ENCODE data around the gene SRGAP1. TPM values are rescaled to one million over a fixed set of nuclear protein-coding genes. Genes with fewer than 3 reads are reported as not detected.

The SRGAP1 gene
- total and polyA plus RNA-seq, 2 of the 13 experiments (the other 11 are each of a cell fraction or from before 2014, with no cell fraction given): 1.6 to 3.4 TPM

GRCh38 chr12:63906876-63907275 is 62.4 kb downstream of the SRGAP1 start (continued):
- no peak for TF ChIP-seq ZNF790 (CRISPR knock-in tag; IDR thresholded peaks at IDR 0.05; ENCODE audit: borderline replicate concordance)

GRCh38 chr12:63907561-63907960 is 63.1 kb downstream of the SRGAP1 start:
- no peaks in the 10 kb centered on the region for H3K36me3 ChIP-seq (replicated peaks in 1 of 2; ENCODE audit: control insufficient read depth in 1 of 2, insufficient read depth in 2 of 2, low read length in 2 of 2)
- intact Hi-C loops (cut with micrococcal nuclease; ENCODE audit: unreplicated experiment) (no loop called here), in situ Hi-C loops (cut with HindIII; ENCODE audit: extremely low pct_ligation_motif_present, low pct_unique_long_range_greater_than_20kb) (no loop called here)
- H3K9me3 ChIP-seq (ENCODE audit: low read length): no peaks in the 10 kb centered on the region
- no peak overlapping the region for H3K4me3 ChIP-seq (replicated peaks in 1 of 3; ENCODE audit: insufficient read depth in 1 of 3, low read depth in 2 of 3, low read length in 3 of 3)
- ChIA-PET CTCF (ENCODE audit: low intra/inter-chr PET ratio, low total read pairs) (no interaction called here), POLR2A (no interaction called here)
- no peak for FAIRE-seq
- peaks cover 3% of the 10 kb centered on the region for H3K79me2 ChIP-seq (ENCODE audit: insufficient read depth, low read length)
- 92% methylated on average over 2 of the region's 2 CpGs for WGBS (ENCODE audit: low lambda C conversion rate)
- no peaks in the 10 kb centered on the region for H4K20me1 ChIP-seq (ENCODE audit: insufficient read depth, low read length)
- no peaks in the 10 kb centered on the region for H3K27me3 ChIP-seq (ENCODE audit: control insufficient read depth in 1 of 2, insufficient read depth in 2 of 2, low read length in 2 of 2)
- no peak overlapping the region for H3K4me2 ChIP-seq (ENCODE audit: low read depth, low read length)
- H3K27ac ChIP-seq (ENCODE audit: extremely low read length, insufficient read depth, low read length): no peak overlapping the region
- no peaks in the 10 kb centered on the region for H3K4me1 ChIP-seq (ENCODE audit: insufficient read depth, low read length)
- DNase-seq (ENCODE audit: low spot score): no peak
- ATAC-seq: no peak
- no peak overlapping the region for H3K9ac ChIP-seq (ENCODE audit: insufficient read depth, low read depth, low read length)
- BruUV-seq (replicated peaks): no TSS peak
- no peak overlapping the region for H2AFZ ChIP-seq (ENCODE audit: low read length)
- no peak for TF ChIP-seq ZBTB49 (CRISPR knock-in tag; IDR thresholded peaks at IDR 0.05; ENCODE audit: borderline replicate concordance)
- TF ChIP-seq KLF16 (CRISPR knock-in tag; IDR thresholded peaks at IDR 0.05): no peak
- TF ChIP-seq HDAC1 (CRISPR knock-in tag; IDR thresholded peaks at IDR 0.05): no peak
- no peak for TF ChIP-seq REST (IDR thresholded peaks at IDR 0.05; ENCODE audit: borderline replicate concordance in 1 of 2, low read depth in 1 of 2, low read length in 2 of 2)
- no peak for TF ChIP-seq U2AF1 (optimal IDR thresholded peaks at IDR 0.05; ENCODE audit: low read depth, low read length)
- TF ChIP-seq LRRFIP1 (CRISPR knock-in tag; conservative IDR thresholded peaks at IDR 0.05): no peak
- TF ChIP-seq KDM1A (CRISPR knock-in tag; IDR thresholded peaks at IDR 0.05): no peak
- TF ChIP-seq ZNF850 (CRISPR knock-in tag; conservative IDR thresholded peaks at IDR 0.05): no peak
- no peak for TF ChIP-seq ZNF792 (CRISPR knock-in tag; IDR thresholded peaks at IDR 0.05)
- no peak for TF ChIP-seq ZNF10 (CRISPR knock-in tag; IDR thresholded peaks at IDR 0.05; ENCODE audit: borderline replicate concordance, low read depth)
- TF ChIP-seq FOXP4 (CRISPR knock-in tag; IDR thresholded peaks at IDR 0.05): no peak
- TF ChIP-seq RELA (CRISPR knock-in tag; IDR thresholded peaks at IDR 0.05): no peak
